SK-N-SH treated with all-trans-retinoic acid at 6 μM for 48 hours (cell line): ENCODE measurements around the gene CYP1B1.
A peak's percentile ranks its signal among the peaks of the same experiment; 100 is the strongest.

Experiments used
- ATAC-seq: fragments of 200-7000 bp; cut with Tn5 transposase; 3 replicates; pipeline ENCODE4 v1.9.1; 2020; ENCODE audit warnings: mild to moderate bottlenecking, moderate library complexity
- ARNTL ChIP-seq: fragments of 450-650 bp; formaldehyde crosslinking; IDR thresholded peaks from 2 replicates; pipeline ENCODE4 v1.5.0; 2020; ENCODE audit warnings: low read depth, mild to moderate bottlenecking, moderate library complexity, borderline replicate concordance
- BACH2 ChIP-seq: fragments of 250-450 bp; sonication (Bioruptor Pico); IDR thresholded peaks from 2 replicates; pipeline ENCODE4 v1.9.0; 2021; ENCODE audit warnings: mild to moderate bottlenecking, borderline replicate concordance
- CSDC2 ChIP-seq: fragments of 250-450 bp; sonication (Bioruptor Pico); IDR thresholded peaks from 2 replicates; pipeline ENCODE4 v1.5.0; 2020; ENCODE audit warnings: mild to moderate bottlenecking, moderate library complexity
- ESRRG ChIP-seq: fragments of 250-450 bp; sonication (Bioruptor Pico); IDR thresholded peaks from 2 replicates; pipeline ENCODE4 v1.6.1; 2021; ENCODE audit warnings: mild to moderate bottlenecking
- ISL1 ChIP-seq: fragments of 250-450 bp; sonication (Bioruptor Pico); IDR thresholded peaks from 2 replicates; pipeline ENCODE4 v2.1.2; 2022; ENCODE audit warnings: mild to moderate bottlenecking, moderate library complexity
- PATZ1 ChIP-seq: fragments of 250-450 bp; sonication (Bioruptor Pico); IDR thresholded peaks from 2 replicates; pipeline ENCODE4 v1.8.0; 2020; ENCODE audit warnings: mild to moderate bottlenecking, moderate library complexity, borderline replicate concordance
- RARB ChIP-seq: fragments of 250-450 bp; sonication (Bioruptor Pico); IDR thresholded peaks from 2 replicates; pipeline ENCODE4 v1.8.0; 2021; ENCODE audit warnings: mild to moderate bottlenecking, moderate library complexity
- SNAI2 ChIP-seq: fragments of 250-450 bp; sonication (Bioruptor Pico); IDR thresholded peaks from 2 replicates; pipeline ENCODE4 v1.5.0; 2020; ENCODE audit warnings: mild to moderate bottlenecking, moderate library complexity
- TCF4 ChIP-seq: fragments of 250-450 bp; sonication (Bioruptor Pico); IDR thresholded peaks from 2 replicates; pipeline ENCODE4 v1.8.0; 2021; ENCODE audit warnings: mild to moderate bottlenecking, moderate library complexity, borderline replicate concordance
- TOX ChIP-seq: fragments of 250-450 bp; sonication (Bioruptor Pico); IDR thresholded peaks from 2 replicates; pipeline ENCODE4 v1.8.0; 2021; ENCODE audit warnings: mild to moderate bottlenecking, moderate library complexity, borderline replicate concordance
- ZC3H10 ChIP-seq: fragments of 250-450 bp; sonication (Bioruptor Pico); IDR thresholded peaks from 2 replicates; pipeline ENCODE4 v1.5.1; 2021; ENCODE audit warnings: mild to moderate bottlenecking, moderate library complexity
- ZFP3 ChIP-seq: fragments of 250-450 bp; sonication (Bioruptor Pico); IDR thresholded peaks from 2 replicates; pipeline ENCODE4 v1.5.0; 2020; ENCODE audit warnings: mild to moderate bottlenecking, moderate library complexity
- ZFP30 ChIP-seq: fragments of 450-650 bp; formaldehyde crosslinking; IDR thresholded peaks from 2 replicates; pipeline ENCODE4 v1.5.0; 2022; ENCODE audit warnings: mild to moderate bottlenecking, moderate library complexity
- ZNF565 ChIP-seq: fragments of 450-650 bp; formaldehyde crosslinking; conservative IDR thresholded peaks from 2 replicates; pipeline ENCODE4 v1.5.0; 2020; ENCODE audit warnings: low read depth, mild to moderate bottlenecking, moderate library complexity
- ZNF70 ChIP-seq: fragments of 450-650 bp; formaldehyde crosslinking; IDR thresholded peaks from 2 replicates; pipeline ENCODE4 v1.5.0; 2020; ENCODE audit warnings: mild to moderate bottlenecking, moderate library complexity
- ZNF8 ChIP-seq: fragments of 450-650 bp; formaldehyde crosslinking; IDR thresholded peaks from 2 replicates; pipeline ENCODE4 v1.5.0; 2020; ENCODE audit warnings: mild to moderate bottlenecking, moderate library complexity
- TF ChIP-seq, protein P1 (sequence below): fragments of 250-450 bp; sonication (Bioruptor Pico); IDR thresholded peaks from 2 replicates; pipeline ENCODE4 v1.8.0; 2021; ENCODE audit warnings: low read depth, mild to moderate bottlenecking, moderate library complexity, borderline replicate concordance
- TF ChIP-seq, protein P2 (sequence below): fragments of 250-450 bp; sonication (Bioruptor Pico); IDR thresholded peaks from 2 replicates; pipeline ENCODE4 v1.5.0; 2020; ENCODE audit warnings: mild to moderate bottlenecking, moderate library complexity
- TF ChIP-seq, protein P3 (sequence below): fragments of 250-450 bp; sonication (Bioruptor Pico); IDR thresholded peaks from 2 replicates; pipeline ENCODE4 v1.5.1; 2021; ENCODE audit warnings: mild to moderate bottlenecking, moderate library complexity
- TF ChIP-seq, protein P4 (sequence below): fragments of 250-450 bp; sonication (Bioruptor Pico); IDR thresholded peaks from 2 replicates; pipeline ENCODE4 v1.5.1; 2020; ENCODE audit warnings: low read depth, mild to moderate bottlenecking, moderate library complexity

The CYP1B1 gene

GRCh38 chr2:38060236-38061018 lies 15.5 kb downstream of the CYP1B1 start:
- ATAC-seq = no peak
- TF ChIP-seq, protein P1, sequence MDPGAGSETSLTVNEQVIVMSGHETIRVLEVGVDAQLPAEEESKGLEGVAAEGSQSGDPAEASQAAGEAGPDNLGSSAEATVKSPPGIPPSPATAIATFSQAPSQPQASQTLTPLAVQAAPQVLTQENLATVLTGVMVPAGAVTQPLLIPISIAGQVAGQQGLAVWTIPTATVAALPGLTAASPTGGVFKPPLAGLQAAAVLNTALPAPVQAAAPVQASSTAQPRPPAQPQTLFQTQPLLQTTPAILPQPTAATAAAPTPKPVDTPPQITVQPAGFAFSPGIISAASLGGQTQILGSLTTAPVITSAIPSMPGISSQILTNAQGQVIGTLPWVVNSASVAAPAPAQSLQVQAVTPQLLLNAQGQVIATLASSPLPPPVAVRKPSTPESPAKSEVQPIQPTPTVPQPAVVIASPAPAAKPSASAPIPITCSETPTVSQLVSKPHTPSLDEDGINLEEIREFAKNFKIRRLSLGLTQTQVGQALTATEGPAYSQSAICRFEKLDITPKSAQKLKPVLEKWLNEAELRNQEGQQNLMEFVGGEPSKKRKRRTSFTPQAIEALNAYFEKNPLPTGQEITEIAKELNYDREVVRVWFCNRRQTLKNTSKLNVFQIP (CRISPR knock-in tag) = no peak
- TF ChIP-seq ZNF565 (CRISPR knock-in tag) = no peak
- TF ChIP-seq ZFP3 (CRISPR knock-in tag) = no peak
- no peak for TF ChIP-seq SNAI2 (CRISPR knock-in tag)
- TF ChIP-seq BACH2 (CRISPR knock-in tag) = no peak
- TF ChIP-seq RARB = no peak
- TF ChIP-seq ARNTL (CRISPR knock-in tag) = no peak

DNA sequence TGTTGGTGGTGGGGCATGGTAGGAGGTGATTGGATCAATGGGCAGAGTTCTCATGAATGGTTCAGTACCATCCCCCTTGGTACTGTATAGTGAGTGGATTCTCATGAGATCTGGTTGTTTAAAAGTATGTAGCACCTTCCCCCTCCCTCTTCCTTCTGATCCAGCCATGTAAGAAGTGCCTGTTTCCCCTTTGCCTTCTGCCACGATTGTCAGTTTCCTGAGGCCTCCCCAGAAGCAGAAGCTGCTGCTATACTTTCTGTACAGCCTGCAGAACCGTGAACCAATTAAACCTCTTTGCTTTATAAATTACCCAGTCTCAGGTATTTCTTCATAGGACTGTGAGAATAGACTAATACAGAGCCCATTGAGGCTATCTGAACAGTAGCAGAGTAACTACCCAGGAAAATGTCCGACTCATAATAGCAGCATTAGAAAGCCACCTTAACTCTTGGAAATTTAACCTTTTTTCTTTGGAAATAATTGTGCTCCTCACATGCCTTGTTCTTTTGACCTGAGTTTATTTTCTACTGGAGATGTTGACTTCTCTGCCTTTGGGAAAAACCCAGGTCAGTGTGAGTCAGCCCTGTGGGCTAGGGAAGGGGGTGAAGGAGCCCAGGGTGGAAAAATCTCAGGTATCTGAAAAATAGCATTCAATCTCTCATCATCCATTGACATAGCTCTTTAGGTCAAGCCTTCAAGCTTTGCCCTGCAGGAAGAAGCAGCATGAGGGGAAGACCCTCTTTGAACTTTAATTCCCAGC lies 18.1 kb downstream of the CYP1B1 start:
- TF ChIP-seq CSDC2 (CRISPR knock-in tag) (no peak), ZNF565 (CRISPR knock-in tag) (no peak), ZC3H10 (no peak)
- ATAC-seq = peak; percentile 41; the same call in 1 of the 3 replicates

- TF ChIP-seq, protein P2, sequence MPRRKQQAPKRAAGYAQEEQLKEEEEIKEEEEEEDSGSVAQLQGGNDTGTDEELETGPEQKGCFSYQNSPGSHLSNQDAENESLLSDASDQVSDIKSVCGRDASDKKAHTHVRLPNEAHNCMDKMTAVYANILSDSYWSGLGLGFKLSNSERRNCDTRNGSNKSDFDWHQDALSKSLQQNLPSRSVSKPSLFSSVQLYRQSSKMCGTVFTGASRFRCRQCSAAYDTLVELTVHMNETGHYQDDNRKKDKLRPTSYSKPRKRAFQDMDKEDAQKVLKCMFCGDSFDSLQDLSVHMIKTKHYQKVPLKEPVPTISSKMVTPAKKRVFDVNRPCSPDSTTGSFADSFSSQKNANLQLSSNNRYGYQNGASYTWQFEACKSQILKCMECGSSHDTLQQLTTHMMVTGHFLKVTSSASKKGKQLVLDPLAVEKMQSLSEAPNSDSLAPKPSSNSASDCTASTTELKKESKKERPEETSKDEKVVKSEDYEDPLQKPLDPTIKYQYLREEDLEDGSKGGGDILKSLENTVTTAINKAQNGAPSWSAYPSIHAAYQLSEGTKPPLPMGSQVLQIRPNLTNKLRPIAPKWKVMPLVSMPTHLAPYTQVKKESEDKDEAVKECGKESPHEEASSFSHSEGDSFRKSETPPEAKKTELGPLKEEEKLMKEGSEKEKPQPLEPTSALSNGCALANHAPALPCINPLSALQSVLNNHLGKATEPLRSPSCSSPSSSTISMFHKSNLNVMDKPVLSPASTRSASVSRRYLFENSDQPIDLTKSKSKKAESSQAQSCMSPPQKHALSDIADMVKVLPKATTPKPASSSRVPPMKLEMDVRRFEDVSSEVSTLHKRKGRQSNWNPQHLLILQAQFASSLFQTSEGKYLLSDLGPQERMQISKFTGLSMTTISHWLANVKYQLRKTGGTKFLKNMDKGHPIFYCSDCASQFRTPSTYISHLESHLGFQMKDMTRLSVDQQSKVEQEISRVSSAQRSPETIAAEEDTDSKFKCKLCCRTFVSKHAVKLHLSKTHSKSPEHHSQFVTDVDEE = no peak
- TF ChIP-seq ISL1 = no peak
- TF ChIP-seq ZNF8 (CRISPR knock-in tag) = no peak
- TF ChIP-seq TCF4 (CRISPR knock-in tag) = no peak
- TF ChIP-seq, protein P3, sequence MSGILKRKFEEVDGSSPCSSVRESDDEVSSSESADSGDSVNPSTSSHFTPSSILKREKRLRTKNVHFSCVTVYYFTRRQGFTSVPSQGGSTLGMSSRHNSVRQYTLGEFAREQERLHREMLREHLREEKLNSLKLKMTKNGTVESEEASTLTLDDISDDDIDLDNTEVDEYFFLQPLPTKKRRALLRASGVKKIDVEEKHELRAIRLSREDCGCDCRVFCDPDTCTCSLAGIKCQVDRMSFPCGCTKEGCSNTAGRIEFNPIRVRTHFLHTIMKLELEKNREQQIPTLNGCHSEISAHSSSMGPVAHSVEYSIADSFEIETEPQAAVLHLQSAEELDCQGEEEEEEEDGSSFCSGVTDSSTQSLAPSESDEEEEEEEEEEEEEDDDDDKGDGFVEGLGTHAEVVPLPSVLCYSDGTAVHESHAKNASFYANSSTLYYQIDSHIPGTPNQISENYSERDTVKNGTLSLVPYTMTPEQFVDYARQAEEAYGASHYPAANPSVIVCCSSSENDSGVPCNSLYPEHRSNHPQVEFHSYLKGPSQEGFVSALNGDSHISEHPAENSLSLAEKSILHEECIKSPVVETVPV (CRISPR knock-in tag) = no peak
- no peak for TF ChIP-seq ZNF70
- no peak for TF ChIP-seq TOX (CRISPR knock-in tag)
- no peak for TF ChIP-seq ESRRG (CRISPR knock-in tag)
- TF ChIP-seq ZNF565 (CRISPR knock-in tag) = no peak
- TF ChIP-seq SNAI2 (CRISPR knock-in tag) = no peak
- TF ChIP-seq PATZ1 (CRISPR knock-in tag) = no peak
- TF ChIP-seq ZFP30 (CRISPR knock-in tag) = no peak
- no peak for TF ChIP-seq ZFP3 (CRISPR knock-in tag)
- TF ChIP-seq, all 23 proteins: peak for 0
- no peak for ATAC-seq
These were observed 19.7 kb downstream of the CYP1B1 start for GRCh38 chr2:38056216-38056615.

GRCh38 chr2:38045811-38046210 lies 30.1 kb downstream of the CYP1B1 start:
- ATAC-seq = no peak
- TF ChIP-seq ZNF8 (CRISPR knock-in tag) = no peak
- no peak for TF ChIP-seq RARB
- TF ChIP-seq PATZ1 (CRISPR knock-in tag) = no peak
- TF ChIP-seq ZFP30 (CRISPR knock-in tag) = no peak
- no peak for TF ChIP-seq BACH2 (CRISPR knock-in tag)
- TF ChIP-seq SNAI2 (CRISPR knock-in tag) = no peak
- TF ChIP-seq, protein P4, sequence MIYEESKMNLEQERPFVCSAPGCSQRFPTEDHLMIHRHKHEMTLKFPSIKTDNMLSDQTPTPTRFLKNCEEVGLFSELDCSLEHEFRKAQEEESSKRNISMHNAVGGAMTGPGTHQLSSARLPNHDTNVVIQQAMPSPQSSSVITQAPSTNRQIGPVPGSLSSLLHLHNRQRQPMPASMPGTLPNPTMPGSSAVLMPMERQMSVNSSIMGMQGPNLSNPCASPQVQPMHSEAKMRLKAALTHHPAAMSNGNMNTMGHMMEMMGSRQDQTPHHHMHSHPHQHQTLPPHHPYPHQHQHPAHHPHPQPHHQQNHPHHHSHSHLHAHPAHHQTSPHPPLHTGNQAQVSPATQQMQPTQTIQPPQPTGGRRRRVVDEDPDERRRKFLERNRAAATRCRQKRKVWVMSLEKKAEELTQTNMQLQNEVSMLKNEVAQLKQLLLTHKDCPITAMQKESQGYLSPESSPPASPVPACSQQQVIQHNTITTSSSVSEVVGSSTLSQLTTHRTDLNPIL (CRISPR knock-in tag) = no peak
- TF ChIP-seq ARNTL (CRISPR knock-in tag) = no peak
- no peak for TF ChIP-seq ESRRG (CRISPR knock-in tag)
- TF ChIP-seq TOX (CRISPR knock-in tag) = no peak
- TF ChIP-seq, protein P1 (CRISPR knock-in tag) = no peak
